Fibroblast of lung (primary cell): Measurements from ENCODE around the gene MS4A10.

Experiments
- CTCF ChIP-seq, 2 donors: IDR thresholded peaks in 1 of 2; conservative IDR thresholded peaks in 1 of 2; 1 replicate in 1 of 2; 2 replicates in 1 of 2; pipeline ENCODE4 v1.5.1; 2011 to 2012; ENCODE audit warnings: low read length in 2 of 2, control low read depth in 1 of 2, inconsistent platforms in 1 of 2, low read depth in 1 of 2, mild to moderate bottlenecking in 1 of 2
- EZH2 ChIP-seq: IDR thresholded peaks from 2 replicates; pipeline ENCODE4 v1.5.1; 2012; ENCODE audit warnings: low read length, control low read depth, mild to moderate bottlenecking; ENCODE audit errors: missing control alignments

- TF ChIP-seq EZH2, result no peak
- TF ChIP-seq CTCF (conservative IDR thresholded peaks at IDR 0.05 in 1 of 2, IDR thresholded peaks at IDR 0.05 in 1 of 2; ENCODE audit: low read depth in 1 of 2, low read length in 2 of 2), result no peak
Observed at GRCh38 chr11:60777572-60777971, 7.6 kb upstream of the MS4A10 start.
